Measurements from ENCODE around the gene CUL3. TPM values are rescaled to one million over a fixed set of nuclear protein-coding genes. Genes with fewer than 3 reads are reported as not detected.

The CUL3 gene
- 10 to 100 TPM; 83.9 to 88.3 TPM for total RNA-seq

DNA sequence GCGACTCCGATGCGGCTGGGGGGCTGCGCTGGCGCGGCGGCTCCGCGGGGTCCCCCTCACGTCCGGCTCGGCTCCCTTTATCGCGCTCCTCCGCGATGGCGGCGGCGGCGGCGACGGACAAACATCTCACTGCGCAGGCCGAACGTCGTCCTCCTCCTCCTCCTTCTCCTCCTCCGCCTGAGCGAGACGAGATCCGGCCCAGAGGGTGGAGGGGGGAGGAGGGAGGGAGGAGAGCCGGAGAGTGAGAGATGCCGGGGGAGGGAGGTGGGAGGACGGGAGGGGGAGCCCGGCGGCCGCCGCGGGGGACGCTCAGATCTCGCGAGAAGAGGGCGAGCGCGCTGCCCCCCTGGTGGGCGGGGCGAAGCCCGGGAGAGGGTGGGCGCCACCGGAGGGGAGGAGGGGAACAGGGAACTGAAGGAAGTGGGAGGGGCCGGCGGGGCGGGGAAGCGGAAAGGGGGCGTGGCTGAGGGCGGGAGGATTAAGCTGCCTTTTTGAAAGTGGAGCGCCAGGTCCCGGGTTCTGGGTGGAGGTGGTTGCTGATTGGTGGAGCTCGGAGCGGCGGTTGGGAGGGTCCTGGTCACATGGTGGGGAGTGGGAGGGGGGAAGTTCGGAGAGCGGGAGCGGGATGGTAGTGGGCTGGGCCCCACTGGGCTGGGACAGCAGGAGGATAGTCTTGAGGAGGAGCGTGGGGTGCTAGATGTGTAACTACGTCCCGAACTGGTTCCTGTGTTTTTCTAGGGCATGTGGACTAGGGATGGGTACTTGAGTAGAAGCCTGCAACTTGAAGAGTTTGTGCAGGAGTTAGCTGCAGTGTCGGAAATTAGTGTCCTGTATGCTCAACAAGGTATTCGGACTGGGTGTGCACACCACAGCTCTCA is at the start of gene CUL3:
Gene CUL3 (minus strand): TSS at position 153 of the 878 bp plus-strand sequence. CDS start 354 bp downstream, outside the sequence.
- Histone ChIP-seq H3K4me1 (peaks cover 8% of the 10 kb centered on the region), H3K27ac (peak within 1 kb of the TSS; percentile 85), H3K9ac (ENCODE audit: low read depth in 2 of 2, low read length in 2 of 2) (peak within 1 kb of the TSS; percentile 82 to 96), H3K4me3 (peak within 1 kb of the TSS; percentile 62), H3K27me3 (no peaks in the 10 kb centered on the region), H3K9me3 (no peaks in the 10 kb centered on the region), H3K36me3 (no peaks in the 10 kb centered on the region)
- peak; percentile 100 for DNase-seq
- intact Hi-C loops (cut with DNase I), result no loop called here
- TF ChIP-seq, protein P1, sequence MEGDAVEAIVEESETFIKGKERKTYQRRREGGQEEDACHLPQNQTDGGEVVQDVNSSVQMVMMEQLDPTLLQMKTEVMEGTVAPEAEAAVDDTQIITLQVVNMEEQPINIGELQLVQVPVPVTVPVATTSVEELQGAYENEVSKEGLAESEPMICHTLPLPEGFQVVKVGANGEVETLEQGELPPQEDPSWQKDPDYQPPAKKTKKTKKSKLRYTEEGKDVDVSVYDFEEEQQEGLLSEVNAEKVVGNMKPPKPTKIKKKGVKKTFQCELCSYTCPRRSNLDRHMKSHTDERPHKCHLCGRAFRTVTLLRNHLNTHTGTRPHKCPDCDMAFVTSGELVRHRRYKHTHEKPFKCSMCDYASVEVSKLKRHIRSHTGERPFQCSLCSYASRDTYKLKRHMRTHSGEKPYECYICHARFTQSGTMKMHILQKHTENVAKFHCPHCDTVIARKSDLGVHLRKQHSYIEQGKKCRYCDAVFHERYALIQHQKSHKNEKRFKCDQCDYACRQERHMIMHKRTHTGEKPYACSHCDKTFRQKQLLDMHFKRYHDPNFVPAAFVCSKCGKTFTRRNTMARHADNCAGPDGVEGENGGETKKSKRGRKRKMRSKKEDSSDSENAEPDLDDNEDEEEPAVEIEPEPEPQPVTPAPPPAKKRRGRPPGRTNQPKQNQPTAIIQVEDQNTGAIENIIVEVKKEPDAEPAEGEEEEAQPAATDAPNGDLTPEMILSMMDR (IDR thresholded peaks at IDR 0.05), result no peak

DNA sequence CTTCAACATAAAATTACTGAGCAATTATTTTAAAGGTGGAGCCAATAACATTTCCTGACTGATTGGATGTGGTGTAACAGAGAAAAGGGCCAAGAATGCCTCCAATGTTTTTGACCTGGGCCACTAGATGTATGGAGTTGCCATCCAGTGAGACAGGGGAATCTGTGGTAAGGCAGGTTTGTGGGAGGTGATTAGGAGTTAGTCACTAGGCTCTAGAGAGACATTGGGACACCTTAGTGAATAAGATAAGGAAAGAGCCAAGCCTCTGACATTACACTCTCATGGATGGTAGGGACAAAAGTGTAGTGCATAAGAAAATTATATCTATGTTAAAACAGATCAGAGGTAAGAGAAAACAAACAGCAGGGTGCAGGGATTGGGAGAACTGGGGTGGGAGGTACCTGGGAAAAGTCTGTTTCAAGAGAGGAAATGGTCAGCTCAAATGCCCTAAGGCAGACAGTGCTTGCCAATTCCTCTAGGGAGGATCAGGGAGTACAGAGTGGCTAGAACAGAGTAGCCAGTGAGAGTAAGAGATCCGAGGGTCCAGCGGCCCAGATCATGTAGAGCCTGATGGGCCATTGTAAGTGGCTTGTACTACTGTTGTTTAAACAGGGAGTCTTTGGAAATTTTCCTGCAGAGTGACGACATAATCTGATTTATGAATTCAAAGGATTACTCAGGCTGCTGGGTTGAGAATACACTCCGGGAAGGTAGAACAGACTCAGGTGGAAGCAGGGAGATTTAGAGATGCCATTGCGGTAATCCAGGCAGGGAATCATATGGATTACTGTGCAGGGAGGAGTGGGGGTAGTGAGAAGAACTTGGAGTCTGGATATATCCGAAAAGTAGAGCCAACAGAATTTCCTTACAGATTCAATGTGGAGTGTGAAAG is 45.7 kb upstream of the CUL3 start:
- no peaks in the 10 kb centered on the region for H3K4me1 ChIP-seq
- H3K9me3 ChIP-seq, result no peaks in the 10 kb centered on the region
- no peaks in the 10 kb centered on the region for H3K27me3 ChIP-seq
- intact Hi-C loops (cut with DNase I), result no loop called here
- H3K27ac ChIP-seq, result no peak overlapping the region
- H3K9ac ChIP-seq (ENCODE audit: low read depth in 2 of 2, low read length in 2 of 2), result no peak overlapping the region
- H3K4me3 ChIP-seq, result no peak overlapping the region
- DNase-seq, result no peak
- H3K36me3 ChIP-seq, result no peaks in the 10 kb centered on the region
- TF ChIP-seq, protein P1 (IDR thresholded peaks at IDR 0.05), result no peak

DNA sequence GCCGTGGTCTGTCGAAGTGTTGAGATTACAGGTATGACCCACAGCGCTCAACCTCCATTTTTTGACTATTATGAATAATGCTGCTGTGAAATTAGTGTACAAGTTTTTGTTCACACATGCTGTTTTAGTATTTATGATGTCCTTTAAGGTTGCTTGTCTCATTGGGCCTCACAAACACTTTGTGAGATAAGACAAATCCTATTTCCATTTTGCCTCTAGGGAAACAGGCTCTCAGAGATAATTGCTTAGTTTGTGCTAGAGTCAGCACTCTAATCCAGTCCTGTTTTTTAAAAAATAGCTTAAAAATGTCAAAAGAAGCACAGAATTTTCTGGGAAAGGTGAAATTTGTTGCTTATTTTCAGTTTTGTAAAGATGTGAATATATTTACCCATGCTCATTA is 43.3 kb upstream of the CUL3 start:
- intact Hi-C loops (cut with DNase I), result no loop called here
- H3K27me3 ChIP-seq, result no peaks in the 10 kb centered on the region
- H3K27ac ChIP-seq, result no peak overlapping the region
- TF ChIP-seq, protein P1 (IDR thresholded peaks at IDR 0.05), result no peak
- H3K9me3 ChIP-seq, result no peaks in the 10 kb centered on the region
- H3K4me3 ChIP-seq, result no peak overlapping the region
- no peaks in the 10 kb centered on the region for H3K36me3 ChIP-seq
- H3K4me1 ChIP-seq, result no peaks in the 10 kb centered on the region
- DNase-seq, result no peak
- H3K9ac ChIP-seq (ENCODE audit: low read depth in 2 of 2, low read length in 2 of 2), result no peak overlapping the region

DNA sequence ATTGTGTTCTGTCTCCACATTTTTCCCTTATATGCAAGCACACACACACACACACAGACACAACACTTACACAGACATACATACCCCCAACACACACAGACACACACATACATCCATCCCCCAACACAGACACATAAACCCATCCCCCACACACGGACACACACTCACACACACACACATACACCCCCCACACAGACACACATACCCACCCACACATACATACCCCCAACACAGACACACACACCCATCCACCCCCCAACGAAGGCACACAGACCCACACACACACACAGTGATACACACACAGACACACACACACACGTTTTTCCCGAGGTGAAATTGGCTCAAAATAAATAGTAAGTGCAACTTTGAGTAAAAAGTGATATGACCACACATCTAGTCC is 41.6 kb upstream of the CUL3 start:
- no peak overlapping the region for H3K27ac ChIP-seq
- no peaks in the 10 kb centered on the region for H3K27me3 ChIP-seq
- no peaks in the 10 kb centered on the region for H3K9me3 ChIP-seq
- no peak overlapping the region for H3K4me3 ChIP-seq
- no peak for DNase-seq
- H3K36me3 ChIP-seq, result no peaks in the 10 kb centered on the region
- no peak overlapping the region for H3K9ac ChIP-seq (ENCODE audit: low read depth in 2 of 2, low read length in 2 of 2)
- intact Hi-C loops (cut with DNase I), result no loop called here
- TF ChIP-seq, protein P1 (IDR thresholded peaks at IDR 0.05), result no peak
- no peaks in the 10 kb centered on the region for H3K4me1 ChIP-seq

DNA sequence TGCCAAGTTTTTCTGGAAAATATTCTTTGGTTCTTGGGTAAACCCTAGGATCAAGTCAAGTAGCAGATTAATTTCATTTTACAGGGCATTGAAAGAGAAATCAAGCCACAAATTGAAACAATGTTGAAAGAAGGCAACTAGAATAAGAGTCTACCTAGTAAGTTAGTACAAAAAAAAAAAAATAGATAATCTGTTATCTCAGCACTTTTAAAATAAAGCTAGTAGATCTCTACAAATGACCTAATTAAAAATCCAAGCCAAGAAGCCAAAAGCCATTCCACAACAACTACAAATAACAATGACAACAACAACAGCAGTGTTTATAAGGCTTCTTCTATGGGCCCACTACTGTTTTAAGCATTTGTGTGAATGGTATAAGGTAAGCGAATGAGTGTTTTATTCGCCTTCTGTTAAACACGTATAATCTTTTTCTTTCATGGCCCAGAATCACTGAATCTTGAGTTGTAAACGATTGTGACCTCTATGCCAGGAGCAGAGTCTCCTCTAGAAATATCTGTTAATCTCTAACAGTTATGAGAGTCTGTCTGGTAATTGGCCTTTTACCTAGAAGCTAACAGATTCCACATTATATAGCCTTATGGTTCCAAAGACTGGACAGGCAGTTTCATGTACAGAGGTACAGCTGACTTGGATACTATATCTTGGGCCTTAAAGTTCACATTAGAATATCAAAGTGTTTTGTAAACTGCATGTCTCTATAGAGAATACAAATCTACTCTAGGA is 28.6 kb upstream of the CUL3 start:
- no peaks in the 10 kb centered on the region for H3K9me3 ChIP-seq
- no peaks in the 10 kb centered on the region for H3K4me1 ChIP-seq
- H3K27ac ChIP-seq, result no peak overlapping the region
- DNase-seq, result no peak
- no peaks in the 10 kb centered on the region for H3K36me3 ChIP-seq
- intact Hi-C loops (cut with DNase I), result no loop called here
- no peaks in the 10 kb centered on the region for H3K27me3 ChIP-seq
- TF ChIP-seq, protein P1 (IDR thresholded peaks at IDR 0.05), result no peak
- H3K9ac ChIP-seq (ENCODE audit: low read depth in 2 of 2, low read length in 2 of 2), result no peak overlapping the region
- H3K4me3 ChIP-seq, result no peak overlapping the region

Data from colonic mucosa (tissue), 4 donors.